Measurements from ENCODE around the gene H1-8. TPM values are rescaled to one million over a fixed set of nuclear protein-coding genes. Genes with fewer than 3 reads are reported as not detected.

H1-8 gene
- total and polyA plus RNA-seq, 7 donors = not detected

- Histone ChIP-seq H3K36me3 (peaks cover 0 to 17% (median 2%) of the 10 kb centered on the region in 4 donors), H3K27ac (peak overlapping the region; percentile 75 to 83 (median 80)), H3K9me3 (no peaks in the 10 kb centered on the region), H3K4me1 (peaks cover 0 to 64% (median 54%) of the 10 kb centered on the region in 4 donors), H3K27me3 (no peaks in the 10 kb centered on the region), H3K4me3 (no peak overlapping the region)
- intact Hi-C loops (cut with DNase I) = loop anchor here (5.0 kb wide), 1 partner anchor 38 kb away; no protein-coding TSS in a partner anchor
- 86 to 88% methylated on average over 20 of the region's 20 CpGs for WGBS, 2 donors
- TF ChIP-seq CTCF (IDR thresholded peaks at IDR 0.05) = no peak
- TF ChIP-seq POLR2AphosphoS5 (IDR thresholded peaks at IDR 0.05) = no peak
- TF ChIP-seq EP300 (IDR thresholded peaks at IDR 0.05) = no peak
- TF ChIP-seq POLR2A (IDR thresholded peaks at IDR 0.05) = no peak
- DNase-seq = no peak
Measured at GRCh38 chr3:129559565-129560079, 16.6 kb downstream of the H1-8 start.

GRCh38 chr3:129560269-129560787 lies 17.4 kb downstream of the H1-8 start:
- H3K27ac ChIP-seq = peak overlapping the region; percentile 75 to 83 (median 80)
- H3K27me3 ChIP-seq = no peaks in the 10 kb centered on the region
- TF ChIP-seq EP300 (IDR thresholded peaks at IDR 0.05) (no peak), CTCF (IDR thresholded peaks at IDR 0.05) (no peak), POLR2A (IDR thresholded peaks at IDR 0.05) (no peak), POLR2AphosphoS5 (IDR thresholded peaks at IDR 0.05) (no peak)
- H3K36me3 ChIP-seq = peaks cover 0 to 17% (median 2%) of the 10 kb centered on the region in 4 donors
- intact Hi-C loops (cut with DNase I) = loop anchor here (5.0 kb wide), 1 partner anchor 37 kb away; no protein-coding TSS in a partner anchor
- peaks cover 0 to 60% (median 54%) of the 10 kb centered on the region in 4 donors for H3K4me1 ChIP-seq
- DNase-seq = no peak
- H3K9me3 ChIP-seq = no peaks in the 10 kb centered on the region
- 73 to 74% methylated on average over 16 of the region's 16 CpGs for WGBS, 2 donors
- peak overlapping the region in 1 of 4 donors; percentile 1 for H3K4me3 ChIP-seq

DNA sequence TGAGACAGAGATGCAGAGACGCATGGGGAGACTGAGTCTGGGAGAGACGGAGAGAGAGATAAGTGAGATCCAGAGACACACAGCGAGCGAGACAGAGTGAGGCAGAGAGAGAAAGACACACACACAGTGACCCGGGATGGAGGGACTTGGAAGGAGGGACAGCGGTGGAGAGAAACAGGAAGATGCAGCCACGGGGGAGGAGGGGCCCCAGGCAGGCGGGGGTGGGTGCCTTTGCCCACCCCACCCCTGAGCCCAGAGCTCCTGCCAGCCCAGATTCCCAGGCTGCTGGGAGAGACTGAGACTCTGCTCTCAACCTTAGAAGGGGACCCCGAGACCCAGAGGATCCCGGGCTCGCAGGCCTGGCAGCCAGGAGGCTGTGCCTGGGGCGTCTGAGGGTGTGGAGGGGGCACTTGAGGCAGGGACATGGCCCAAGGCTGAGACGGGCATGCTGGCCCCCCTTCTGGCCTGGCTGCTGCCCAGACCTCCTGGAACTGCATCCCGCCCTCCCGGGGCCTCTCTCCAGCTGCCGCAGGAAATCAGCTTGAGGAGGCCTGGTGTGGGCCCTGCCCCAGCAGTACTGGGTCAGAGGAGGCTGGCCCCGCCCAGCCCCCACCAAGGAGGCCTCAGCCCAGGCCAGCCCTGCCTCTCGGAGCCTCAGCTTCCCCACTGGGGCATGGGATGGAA lies 18.1 kb downstream of the H1-8 start:
- H3K36me3 ChIP-seq = peaks cover 0 to 16% (median 2%) of the 10 kb centered on the region in 4 donors
- 49 to 57% methylated on average over 18 of the region's 18 CpGs for WGBS, 2 donors

DNA sequence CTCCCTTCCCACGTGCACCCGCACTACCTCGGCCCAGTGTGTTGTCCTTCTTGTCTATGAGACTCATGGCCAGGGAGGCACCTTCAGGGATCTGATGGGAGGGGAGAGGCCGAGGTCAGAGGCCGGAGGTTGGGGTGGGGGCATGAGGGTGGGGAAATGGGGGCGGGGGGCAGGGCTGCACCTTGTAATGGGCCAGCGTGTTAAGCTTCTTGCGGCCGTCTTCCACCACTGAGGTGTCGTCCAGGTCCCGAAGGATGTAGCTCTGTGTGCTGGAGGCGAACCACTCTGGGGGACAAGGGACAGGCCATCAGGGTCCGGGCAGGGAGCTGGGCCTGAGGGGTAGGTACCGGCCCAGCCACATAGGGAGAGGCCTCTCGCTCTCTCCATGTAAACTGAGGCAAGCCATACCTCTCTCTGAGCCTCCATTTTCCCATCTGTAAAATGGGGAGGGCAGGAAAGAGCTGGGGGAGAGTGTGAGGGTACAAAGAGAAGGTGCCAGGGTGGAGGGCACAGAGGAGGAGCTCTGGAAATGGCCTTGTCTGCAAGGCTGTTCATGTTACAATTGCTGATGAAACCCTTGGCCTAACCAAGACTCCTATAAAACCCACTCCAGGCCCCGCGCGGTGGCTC lies 18.8 kb downstream of the H1-8 start:
- Histone ChIP-seq H3K4me3 (no peak overlapping the region), H3K9me3 (no peaks in the 10 kb centered on the region), H3K36me3 (peaks cover 0 to 10% (median 2%) of the 10 kb centered on the region in 4 donors), H3K27me3 (no peaks in the 10 kb centered on the region), H3K27ac (peak overlapping the region; percentile 75 to 83 (median 80)), H3K4me1 (peaks cover 0 to 58% (median 54%) of the 10 kb centered on the region in 4 donors)
- no peak for DNase-seq
- TF ChIP-seq CTCF (IDR thresholded peaks at IDR 0.05) = no peak
- no peak for TF ChIP-seq EP300 (IDR thresholded peaks at IDR 0.05)
- no peak for TF ChIP-seq POLR2AphosphoS5 (IDR thresholded peaks at IDR 0.05)
- TF ChIP-seq POLR2A (IDR thresholded peaks at IDR 0.05) = no peak
- intact Hi-C loops (cut with DNase I) = loop anchor here (5.0 kb wide), 1 partner anchor 36 kb away; no protein-coding TSS in a partner anchor
- 86 to 91% methylated on average over 18 of the region's 18 CpGs for WGBS, 2 donors

More for the DNA sequence above, 18.1 kb downstream of the H1-8 start:
- Histone ChIP-seq H3K27me3 (no peaks in the 10 kb centered on the region), H3K27ac (peak overlapping the region; percentile 75 to 83 (median 80)), H3K4me1 (peaks cover 0 to 52% (median 51%) of the 10 kb centered on the region in 4 donors), H3K4me3 (peak overlapping the region in 2 of 4 donors; percentile 1 to 18), H3K9me3 (no peaks in the 10 kb centered on the region)
- peak; percentile 92 for DNase-seq
- intact Hi-C loops (cut with DNase I) = loop anchor here (5.0 kb wide), 1 partner anchor 36 kb away; no protein-coding TSS in a partner anchor
- TF ChIP-seq CTCF (IDR thresholded peaks at IDR 0.05) = no peak
- TF ChIP-seq POLR2AphosphoS5 (IDR thresholded peaks at IDR 0.05) = peak; percentile 24 to 66 (median 56)
- TF ChIP-seq POLR2A (IDR thresholded peaks at IDR 0.05) = no peak
